HepG2 (cell line): ENCODE results near the gene CDC34. TPM values are rescaled to one million over a fixed set of nuclear protein-coding genes. Genes with fewer than 3 reads are reported as not detected.

ENCODE experiments used
- ADNP ChIP-seq: sonication (generic); formaldehyde crosslinking; IDR thresholded peaks from 2 replicates; pipeline ENCODE4 v1.4.0; 2020; ENCODE audit warnings: missing genetic modification reagents
- BATF2 ChIP-seq: sonication (generic); formaldehyde crosslinking; IDR thresholded peaks from 2 replicates; pipeline ENCODE4 v1.8.0; 2022; ENCODE audit warnings: mild to moderate bottlenecking, missing genetic modification reagents, moderate library complexity
- HDAC1 ChIP-seq: sonication (generic); formaldehyde crosslinking; IDR thresholded peaks from 2 replicates; pipeline ENCODE4 v1.5.1; 2020; ENCODE audit warnings: mild to moderate bottlenecking, missing genetic modification reagents
- HOMEZ ChIP-seq: IDR thresholded peaks from 2 replicates; pipeline ENCODE4 v1.6.1; 2016; ENCODE audit warnings: low read depth
- MAX ChIP-seq: IDR thresholded peaks from 2 replicates; pipeline ENCODE4 v1.6.1; 2012; ENCODE audit warnings: inconsistent platforms
- POLR2A ChIP-seq, 2 experiments: IDR thresholded peaks; 2 replicates each; pipeline ENCODE4 v1.6.1; 2011; ENCODE audit warnings: low read depth in 2 of 2, low read length in 2 of 2, mild to moderate bottlenecking in 1 of 2, moderate library complexity in 1 of 2; ENCODE audit not compliant: insufficient read depth in 1 of 2
- TERF1 ChIP-seq: sonication (generic); formaldehyde crosslinking; IDR thresholded peaks from 2 replicates; pipeline ENCODE4 v1.8.0; 2022; ENCODE audit warnings: mild to moderate bottlenecking, missing genetic modification reagents, moderate library complexity
- YY1 ChIP-seq: IDR thresholded peaks from 2 replicates; pipeline ENCODE4 v1.6.1; 2011; ENCODE audit warnings: low read length, low read depth, moderate library complexity, mild to moderate bottlenecking; ENCODE audit not compliant: insufficient read depth, insufficient replicate concordance
- ZKSCAN8 ChIP-seq: IDR thresholded peaks from 2 replicates; pipeline ENCODE4 v1.6.1; 2016; ENCODE audit warnings: borderline replicate concordance, missing genetic modification reagents, missing compliant biosample characterization
- ZMYM2 ChIP-seq: sonication (generic); formaldehyde crosslinking; IDR thresholded peaks from 2 replicates; pipeline ENCODE4 v1.8.0; 2022; ENCODE audit warnings: mild to moderate bottlenecking, missing genetic modification reagents
- ZNF589 ChIP-seq: sonication (generic); formaldehyde crosslinking; conservative IDR thresholded peaks from 2 replicates; pipeline ENCODE4 v1.8.0; 2022; ENCODE audit warnings: mild to moderate bottlenecking, moderate library complexity, missing genetic modification reagents
- ZNF619 ChIP-seq: sonication (generic); formaldehyde crosslinking; IDR thresholded peaks from 2 replicates; pipeline ENCODE4 v1.4.0; 2020; ENCODE audit warnings: mild to moderate bottlenecking, missing genetic modification reagents
- ZNF660 ChIP-seq: sonication (generic); formaldehyde crosslinking; IDR thresholded peaks from 2 replicates; pipeline ENCODE4 v1.5.1; 2020; ENCODE audit warnings: mild to moderate bottlenecking, low read depth, missing genetic modification reagents, borderline replicate concordance
- polyA plus RNA-seq, 8 experiments: library from polyadenylated mRNA; depleted of rRNA in 3 of 8; stranded (reverse) in 7 of 8; unstranded in 1 of 8; fragments of >200 nt; fragmentation: Illumina TruSeq in 4 of 8; extraction: Trizol in 4 of 8; gene quantifications; 2 replicates each; pipeline versions ENCODE4 v1.2.1 to v1.2.3, GENCODE V29; 2011 to 2016; ENCODE audit warnings: low read depth in 4 of 8, missing spikeins in 1 of 8, mixed read lengths in 1 of 8; ENCODE audit not compliant: insufficient read depth in 1 of 8
- total RNA-seq, 5 experiments: library from RNA; depleted of rRNA; stranded (reverse); fragments of >200 nt; fragmentation: Illumina TruSeq; extraction: Trizol; gene quantifications; 2 replicates each; pipeline ENCODE4 v1.2.3, GENCODE V29; 2016; ENCODE audit warnings: low read depth in 1 of 5
- TF ChIP-seq, protein P1 (sequence below): sonication (generic); formaldehyde crosslinking; IDR thresholded peaks from 2 replicates; pipeline ENCODE4 v1.8.1; 2023; ENCODE audit warnings: mild to moderate bottlenecking, moderate library complexity, missing genetic modification reagents
- TF ChIP-seq, protein P2 (sequence below): sonication (generic); formaldehyde crosslinking; IDR thresholded peaks from 2 replicates; pipeline ENCODE4 v1.5.1; 2020; ENCODE audit warnings: mild to moderate bottlenecking, missing genetic modification reagents

CDC34 gene
- total and polyA plus RNA-seq, 2 of the 13 experiments (the other 11 are each of a cell fraction or from before 2014, with no cell fraction given): 138 to 150 TPM

DNA sequence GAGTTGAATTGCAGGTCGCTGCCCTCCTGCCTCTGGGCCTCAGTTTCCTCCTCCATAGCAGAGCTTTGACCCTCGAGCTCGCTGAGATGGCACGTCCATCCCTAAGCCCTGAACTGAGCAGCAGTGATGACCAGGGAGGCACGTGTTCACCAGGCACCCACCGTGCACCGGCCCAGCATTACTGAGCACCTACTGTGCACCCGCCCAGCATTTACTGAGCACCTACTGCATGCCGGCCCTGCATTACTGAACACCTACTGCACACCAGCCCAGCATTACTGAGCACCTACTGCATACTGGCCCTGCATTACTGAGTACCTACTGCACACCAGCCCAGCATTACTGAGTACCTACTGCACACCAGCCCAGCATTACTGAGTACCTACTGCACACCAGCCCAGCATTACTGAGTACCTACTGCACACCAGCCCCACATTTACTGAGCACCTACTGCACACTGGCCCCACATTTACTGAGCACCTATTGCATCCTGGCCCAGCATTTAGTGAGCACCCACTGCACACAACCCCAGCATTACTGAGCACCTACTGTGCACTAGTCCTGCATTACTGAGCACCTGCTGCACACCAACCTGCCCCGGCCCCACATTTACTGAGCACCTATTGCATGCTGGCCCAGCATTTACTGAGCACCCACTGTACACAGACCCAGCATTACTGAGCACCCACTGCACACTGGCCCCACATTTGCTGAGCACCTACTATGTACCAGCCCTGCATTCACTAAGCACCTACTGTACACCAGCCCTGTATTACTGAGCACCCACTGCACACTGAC, 18.0 kb upstream of the CDC34 start (continued):
- TF ChIP-seq HOMEZ (CRISPR knock-in tag) (no peak), ZNF589 (no peak), ZMYM2 (peak; percentile 84), ADNP (CRISPR knock-in tag) (0 out of 2 replicates have a peak, but pooled peaks have one; percentile 44), ZKSCAN8 (peak; percentile 100), MAX (peak; percentile 41; the same call in 1 of the 2 replicates), POLR2A (IDR thresholded peaks at IDR 0.05; ENCODE audit: insufficient read depth in 1 of 2, low read depth in 2 of 2, low read length in 2 of 2) (0 out of 4 replicates have a peak, but pooled peaks of 1 of the 2 experiments have one; percentile 19), TERF1 (no peak), HDAC1 (0 out of 2 replicates have a peak, but pooled peaks have one; percentile 2), ZNF660 (no peak), ZNF619 (CRISPR knock-in tag) (0 out of 2 replicates have a peak, but pooled peaks have one; percentile 36), YY1 (no peak), BATF2 (CRISPR knock-in tag) (no peak)
- TF ChIP-seq, protein P1, sequence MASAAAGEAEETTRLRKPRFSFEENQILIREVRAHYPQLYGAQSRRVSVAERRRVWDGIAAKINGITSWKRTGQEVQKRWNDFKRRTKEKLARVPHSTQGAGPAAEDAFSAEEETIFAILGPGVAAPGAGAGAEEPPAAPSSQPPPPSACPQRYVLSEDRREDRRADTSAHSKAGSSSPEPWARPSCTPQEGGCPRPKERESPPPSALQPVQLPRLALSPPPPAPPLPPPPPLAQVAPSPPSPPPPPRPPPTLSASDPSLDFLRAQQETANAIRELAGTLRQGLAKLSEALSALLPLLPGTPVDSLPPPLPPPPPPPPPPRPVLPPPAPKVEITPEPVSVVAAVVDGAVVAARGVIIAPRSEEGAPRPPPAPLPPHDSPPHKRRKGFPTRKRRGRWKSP (CRISPR knock-in tag): no peak
- TF ChIP-seq, protein P2, sequence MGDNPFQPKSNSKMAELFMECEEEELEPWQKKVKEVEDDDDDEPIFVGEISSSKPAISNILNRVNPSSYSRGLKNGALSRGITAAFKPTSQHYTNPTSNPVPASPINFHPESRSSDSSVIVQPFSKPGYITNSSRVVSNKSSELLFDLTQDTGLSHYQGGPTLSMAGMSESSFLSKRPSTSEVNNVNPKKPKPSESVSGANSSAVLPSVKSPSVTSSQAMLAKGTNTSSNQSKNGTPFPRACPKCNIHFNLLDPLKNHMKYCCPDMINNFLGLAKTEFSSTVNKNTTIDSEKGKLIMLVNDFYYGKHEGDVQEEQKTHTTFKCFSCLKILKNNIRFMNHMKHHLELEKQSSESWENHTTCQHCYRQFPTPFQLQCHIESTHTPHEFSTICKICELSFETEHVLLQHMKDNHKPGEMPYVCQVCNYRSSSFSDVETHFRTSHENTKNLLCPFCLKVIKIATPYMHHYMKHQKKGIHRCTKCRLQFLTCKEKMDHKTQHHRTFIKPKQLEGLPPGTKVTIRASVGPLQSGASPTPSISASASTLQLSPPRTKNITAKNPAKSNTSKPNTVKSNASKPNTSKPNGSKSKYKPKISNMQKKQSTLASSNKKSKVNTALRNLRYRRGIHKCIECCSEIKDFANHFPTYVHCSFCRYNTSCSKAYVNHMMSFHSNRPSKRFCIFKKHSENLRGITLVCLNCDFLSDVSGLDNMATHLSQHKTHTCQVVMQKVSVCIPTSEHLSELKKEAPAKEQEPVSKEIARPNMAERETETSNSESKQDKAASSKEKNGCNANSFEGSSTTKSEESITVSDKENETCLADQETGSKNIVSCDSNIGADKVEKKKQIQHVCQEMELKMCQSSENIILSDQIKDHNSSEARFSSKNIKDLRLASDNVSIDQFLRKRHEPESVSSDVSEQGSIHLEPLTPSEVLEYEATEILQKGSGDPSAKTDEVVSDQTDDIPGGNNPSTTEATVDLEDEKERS (CRISPR knock-in tag): 0 out of 2 replicates have a peak, but pooled peaks have one; percentile 44
